HEK293 (cell line): Measurements from ENCODE around the gene A4GALT.

Experiments
- CTCF ChIA-PET: fragments of 350-600 bp; formaldehyde crosslinking; extraction: SDS; loops from one replicate; lab custom pipeline; 2021; ENCODE audit warnings: antibody characterized with exemption; lab: Yijun Ruan, JAX
- POLR2A ChIA-PET: fragments of 300-600 bp; formaldehyde crosslinking; extraction: SDS; loops from one replicate; lab custom pipeline; 2020; ENCODE audit warnings: antibody characterized with exemption, inconsistent platforms; lab: Yijun Ruan, JAX
- H3K27ac ChIP-seq: fragments of 200-500 bp; sonication (Bioruptor generic); 2 replicates; pipeline ENCODE4 v1.5.1; 2014; ENCODE audit warnings: low read depth, low read length, control low read depth, inconsistent platforms; ENCODE audit errors: extremely low read depth
- H3K36me3 ChIP-seq, 2 experiments: fragments of 200-500 bp in 1 of 2; sonication (Bioruptor generic) in 1 of 2; 1 replicate in 1 of 2; 2 replicates in 1 of 2; pipeline ENCODE4 v1.5.1; 2014 to 2017; ENCODE audit warnings: inconsistent platforms in 2 of 2, low read length in 2 of 2; ENCODE audit not compliant: control insufficient read depth in 2 of 2, insufficient read depth in 1 of 2
- H3K4me1 ChIP-seq: fragments of 200-500 bp; sonication (Bioruptor generic); 2 replicates; pipeline ENCODE4 v1.5.1; 2014; ENCODE audit warnings: mild to moderate bottlenecking, low read length, inconsistent platforms; ENCODE audit not compliant: control insufficient read depth, insufficient read depth
- H3K4me3 ChIP-seq: 2 replicates; pipeline ENCODE4 v1.5.1; 2011; ENCODE audit warnings: low read depth, mild to moderate bottlenecking, control low read depth, low read length, moderate library complexity
- H3K9me3 ChIP-seq: fragments of 200-500 bp; sonication (Bioruptor generic); 2 replicates; pipeline ENCODE4 v1.5.1; 2014; ENCODE audit warnings: low read depth, low read length, inconsistent platforms; ENCODE audit not compliant: control insufficient read depth, insufficient read depth
- ATF2 ChIP-seq: fragments of 450-650 bp; formaldehyde crosslinking; IDR thresholded peaks from 2 replicates; pipeline ENCODE4 v1.5.1; 2016; ENCODE audit warnings: missing biosample characterization, missing genetic modification characterization, low read depth
- CTCF ChIP-seq: fragments of 450-650 bp; formaldehyde crosslinking; IDR thresholded peaks from 2 replicates; pipeline ENCODE4 v1.5.1; 2016; ENCODE audit warnings: missing biosample characterization, missing genetic modification characterization
- PBX3 ChIP-seq: sonication (generic); formaldehyde crosslinking; IDR thresholded peaks from 2 replicates; pipeline ENCODE4 v1.8.1; 2022; ENCODE audit warnings: mild to moderate bottlenecking, moderate library complexity, missing genetic modification reagents
- ZBTB10 ChIP-seq: fragments of 450-650 bp; formaldehyde crosslinking; IDR thresholded peaks from 2 replicates; pipeline ENCODE4 v1.5.1; 2016; ENCODE audit warnings: missing biosample characterization, missing genetic modification characterization
- ZBTB20 ChIP-seq: fragments of 450-650 bp; formaldehyde crosslinking; IDR thresholded peaks from 2 replicates; pipeline ENCODE4 v1.5.1; 2016; ENCODE audit warnings: missing biosample characterization, missing genetic modification characterization
- ZBTB26 ChIP-seq: fragments of 450-650 bp; formaldehyde crosslinking; optimal IDR thresholded peaks from 2 replicates; pipeline ENCODE3; 2016; ENCODE audit warnings: missing biosample characterization, mild to moderate bottlenecking, missing genetic modification characterization
- ZEB2 ChIP-seq: fragments of 450-650 bp; formaldehyde crosslinking; IDR thresholded peaks from 2 replicates; pipeline ENCODE4 v1.5.1; 2016; ENCODE audit warnings: missing biosample characterization, missing genetic modification characterization
- ZFP41 ChIP-seq: fragments of 450-650 bp; formaldehyde crosslinking; IDR thresholded peaks from 2 replicates; pipeline ENCODE4 v1.5.1; 2016; ENCODE audit warnings: missing biosample characterization, missing genetic modification characterization, borderline replicate concordance
- ZNF114 ChIP-seq: fragments of 450-650 bp; formaldehyde crosslinking; IDR thresholded peaks from 2 replicates; pipeline ENCODE4 v1.5.0; 2017; ENCODE audit warnings: missing biosample characterization, missing genetic modification characterization
- ZNF23 ChIP-seq: fragments of 450-650 bp; formaldehyde crosslinking; IDR thresholded peaks from 2 replicates; pipeline ENCODE4 v1.5.1; 2016; ENCODE audit warnings: missing biosample characterization, missing genetic modification characterization, borderline replicate concordance
- ZNF274 ChIP-seq, 2 experiments: fragments of 200-500 bp in 1 of 2; fragments of 450-650 bp in 1 of 2; sonication (Bioruptor generic) in 1 of 2; formaldehyde crosslinking in 1 of 2; IDR thresholded peaks; 2 replicates each; pipeline versions ENCODE4 v1.5.1 to v1.6.1; 2014 to 2016; ENCODE audit warnings: borderline replicate concordance in 1 of 2, inconsistent platforms in 1 of 2, low read length in 1 of 2, missing biosample characterization in 1 of 2, missing genetic modification characterization in 1 of 2
- ZNF394 ChIP-seq: fragments of 450-650 bp; formaldehyde crosslinking; IDR thresholded peaks from 2 replicates; pipeline ENCODE4 v1.5.1; 2016; ENCODE audit warnings: missing biosample characterization, missing genetic modification characterization, mild to moderate bottlenecking, moderate library complexity, borderline replicate concordance
- ZNF670 ChIP-seq: fragments of 450-650 bp; formaldehyde crosslinking; IDR thresholded peaks from 2 replicates; pipeline ENCODE4 v1.5.1; 2016; ENCODE audit warnings: missing biosample characterization, missing genetic modification characterization, low read depth
- ZNF677 ChIP-seq: fragments of 450-650 bp; IDR thresholded peaks from 2 replicates; pipeline ENCODE4 v1.5.0; 2018; ENCODE audit warnings: missing biosample characterization, mild to moderate bottlenecking, missing genetic modification characterization, moderate library complexity
- ZNF843 ChIP-seq: fragments of 450-650 bp; formaldehyde crosslinking; IDR thresholded peaks from 2 replicates; pipeline ENCODE4 v1.5.1; 2016; ENCODE audit warnings: missing biosample characterization, missing genetic modification characterization
- ZSCAN30 ChIP-seq: fragments of 450-650 bp; IDR thresholded peaks from 2 replicates; pipeline ENCODE4 v1.5.1; 2018; ENCODE audit warnings: missing biosample characterization, mild to moderate bottlenecking, missing genetic modification characterization, moderate library complexity
- TF ChIP-seq, protein P1 (sequence below): fragments of 450-650 bp; formaldehyde crosslinking; IDR thresholded peaks from 2 replicates; pipeline ENCODE4 v1.5.1; 2017; ENCODE audit warnings: missing biosample characterization, missing genetic modification characterization

The A4GALT gene

DNA sequence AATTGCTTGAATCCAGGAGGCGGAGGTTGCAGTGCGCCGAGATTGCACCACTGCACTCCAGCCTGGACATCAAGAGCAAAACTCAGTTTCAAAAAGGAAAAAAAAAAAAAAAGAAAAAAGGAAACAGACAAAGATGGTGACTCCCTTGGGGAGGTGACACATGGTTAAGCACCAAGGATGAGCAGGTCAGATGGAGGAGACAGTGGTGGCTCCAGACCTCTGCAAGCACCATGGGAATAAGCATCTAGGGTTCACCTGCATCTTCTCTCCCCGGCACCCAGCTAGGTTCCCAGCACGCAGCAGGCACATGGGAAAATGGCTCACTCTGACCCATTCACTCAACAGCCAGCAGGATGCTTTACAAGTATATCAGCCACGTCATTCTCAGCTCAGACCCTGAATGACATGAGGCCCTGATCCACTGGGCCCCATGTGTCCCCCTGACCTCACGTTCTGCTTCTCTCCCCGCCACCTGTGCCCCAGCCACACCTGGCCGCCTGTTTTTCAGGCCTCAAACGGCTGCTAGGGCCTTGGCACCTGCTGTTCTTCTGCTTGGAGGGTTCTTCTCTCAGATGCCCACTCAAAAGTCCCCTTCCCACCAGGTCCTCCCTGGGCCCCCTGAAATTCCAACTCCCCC is 24.2 kb downstream of the A4GALT start:
- CTCF ChIA-PET = interaction anchor here (1.1 kb wide), 2 partner anchors 14 to 40 kb away, joined by 3 read pairs; no protein-coding TSS in a partner anchor
- Histone ChIP-seq H3K9me3 (no peaks in the 10 kb centered on the region), H3K4me1 (no peaks in the 10 kb centered on the region), H3K36me3 (peaks cover 0 to 5% of the 10 kb centered on the region in 2 experiments; a peak in 1 of 3 replicates), H3K4me3 (no peak overlapping the region), H3K27ac (no peak overlapping the region)
- POLR2A ChIA-PET = no interaction called here
- TF ChIP-seq PBX3 (CRISPR knock-in tag) (no peak), ZNF394 (tag by site-specific recombination) (no peak), ZBTB20 (tag by site-specific recombination) (no peak), ZNF23 (tag by site-specific recombination) (no peak), ZSCAN30 (tag by site-specific recombination) (no peak), ZNF670 (no peak), ZNF274 (IDR thresholded peaks at IDR 0.05; ENCODE audit: low read length) (no peak), ZNF274 (tag by site-specific recombination; IDR thresholded peaks at IDR 0.05; ENCODE audit: borderline replicate concordance) (no peak), ZFP41 (tag by site-specific recombination) (no peak), ZEB2 (tag by site-specific recombination) (no peak)

DNA sequence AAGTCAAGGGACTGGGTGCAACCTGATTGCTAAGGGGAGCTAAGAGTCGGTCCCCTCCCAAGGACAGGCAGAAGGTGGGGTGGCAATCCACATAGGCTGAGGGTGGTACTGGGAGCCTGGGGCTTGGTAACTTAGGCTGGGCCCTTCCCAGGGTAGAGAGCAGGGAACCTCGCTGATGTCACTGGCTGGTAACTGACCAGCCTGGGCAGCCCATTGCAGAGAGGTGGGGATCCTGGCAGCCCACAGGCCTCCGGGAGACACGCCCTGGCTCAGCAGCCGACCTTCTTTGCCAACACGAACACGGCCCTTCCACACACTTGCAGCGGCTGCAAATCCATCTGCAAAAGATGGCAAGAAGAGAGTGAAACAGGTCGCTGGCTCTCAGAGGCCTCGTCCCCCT is 25.4 kb downstream of the A4GALT start:
- TF ChIP-seq ZNF114 (tag by site-specific recombination) = no peak
- TF ChIP-seq ZBTB26 (tag by site-specific recombination) = no peak
- TF ChIP-seq ATF2 (tag by site-specific recombination) = no peak
- TF ChIP-seq ZBTB10 (tag by site-specific recombination) = no peak
- no peak for TF ChIP-seq ZNF843 (tag by site-specific recombination)
- no peak for TF ChIP-seq ZNF677 (tag by site-specific recombination)
- TF ChIP-seq, protein P1, sequence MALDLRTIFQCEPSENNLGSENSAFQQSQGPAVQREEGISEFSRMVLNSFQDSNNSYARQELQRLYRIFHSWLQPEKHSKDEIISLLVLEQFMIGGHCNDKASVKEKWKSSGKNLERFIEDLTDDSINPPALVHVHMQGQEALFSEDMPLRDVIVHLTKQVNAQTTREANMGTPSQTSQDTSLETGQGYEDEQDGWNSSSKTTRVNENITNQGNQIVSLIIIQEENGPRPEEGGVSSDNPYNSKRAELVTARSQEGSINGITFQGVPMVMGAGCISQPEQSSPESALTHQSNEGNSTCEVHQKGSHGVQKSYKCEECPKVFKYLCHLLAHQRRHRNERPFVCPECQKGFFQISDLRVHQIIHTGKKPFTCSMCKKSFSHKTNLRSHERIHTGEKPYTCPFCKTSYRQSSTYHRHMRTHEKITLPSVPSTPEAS (tag by site-specific recombination) = no peak
- no peak for TF ChIP-seq CTCF (tag by site-specific recombination)
- ChIA-PET POLR2A (no interaction called here), CTCF (interaction anchor here (0.6 kb wide), 1 partner anchor 1929 kb away, joined by 4 read pairs; no protein-coding TSS in a partner anchor)
- Histone ChIP-seq H3K4me3 (no peak overlapping the region), H3K36me3 (peaks cover 0 to 5% of the 10 kb centered on the region in 2 experiments; a peak in 1 of 3 replicates), H3K27ac (no peak overlapping the region), H3K4me1 (no peaks in the 10 kb centered on the region), H3K9me3 (no peaks in the 10 kb centered on the region)
